ENCODE data around the gene DVL2.
"Not testable (repeated sequence)": the region's sequence is repeated elsewhere in the genome, so short reads cannot be mapped to it uniquely, and the experiment has no call there.

Gene DVL2

GRCh38 chr17:7186241-7186640 is 48.1 kb downstream of the DVL2 start:
- no peak overlapping the region for H3K4me3 ChIP-seq (ENCODE audit: low read depth in 1 of 2, low read length in 2 of 2)
- H3K27ac ChIP-seq (ENCODE audit: low read depth, low read length): no peak overlapping the region
- no peaks in the 10 kb centered on the region for H3K9me3 ChIP-seq (ENCODE audit: control insufficient read depth in 1 of 2, low read length in 2 of 2)
- no peaks in the 10 kb centered on the region for H3K27me3 ChIP-seq (ENCODE audit: control insufficient read depth in 1 of 2, insufficient read depth in 2 of 2, low read length in 2 of 2)
- no peak overlapping the region for H3K9ac ChIP-seq (ENCODE audit: low read depth in 1 of 2, low read length in 2 of 2)
- H3K4me1 ChIP-seq (ENCODE audit: control insufficient read depth in 1 of 2, insufficient read depth in 2 of 2, low read length in 2 of 2): peaks cover 5 to 7% of the 10 kb centered on the region in 2 donors
- H3K36me3 ChIP-seq (ENCODE audit: control insufficient read depth in 1 of 2, insufficient read depth in 2 of 2, low read length in 2 of 2): no peaks in the 10 kb centered on the region

- H3K4me1 ChIP-seq (ENCODE audit: control insufficient read depth in 1 of 2, insufficient read depth in 2 of 2, low read length in 2 of 2): peaks cover 5 to 7% of the 10 kb centered on the region in 2 donors
- H3K36me3 ChIP-seq (ENCODE audit: control insufficient read depth in 1 of 2, insufficient read depth in 2 of 2, low read length in 2 of 2): no peaks in the 10 kb centered on the region
- no peak overlapping the region for H3K4me3 ChIP-seq (ENCODE audit: low read depth in 1 of 2, low read length in 2 of 2)
- H3K9ac ChIP-seq (ENCODE audit: low read depth in 1 of 2, low read length in 2 of 2): no peak overlapping the region
- no peaks in the 10 kb centered on the region for H3K9me3 ChIP-seq (ENCODE audit: control insufficient read depth in 1 of 2, low read length in 2 of 2)
- H3K27me3 ChIP-seq (ENCODE audit: control insufficient read depth in 1 of 2, insufficient read depth in 2 of 2, low read length in 2 of 2): no peaks in the 10 kb centered on the region
- no peak overlapping the region for H3K27ac ChIP-seq (ENCODE audit: low read depth, low read length)
Observed at GRCh38 chr17:7184647-7185046, 49.7 kb downstream of the DVL2 start.

- Histone ChIP-seq H3K36me3 (ENCODE audit: control insufficient read depth in 1 of 2, insufficient read depth in 2 of 2, low read length in 2 of 2) (no peaks in the 10 kb centered on the region), H3K4me3 (ENCODE audit: low read depth in 1 of 2, low read length in 2 of 2) (no peak overlapping the region), H3K4me1 (ENCODE audit: control insufficient read depth in 1 of 2, insufficient read depth in 2 of 2, low read length in 2 of 2) (peaks cover 5 to 7% of the 10 kb centered on the region in 2 donors), H3K27me3 (ENCODE audit: control insufficient read depth in 1 of 2, insufficient read depth in 2 of 2, low read length in 2 of 2) (no peaks in the 10 kb centered on the region), H3K9me3 (ENCODE audit: control insufficient read depth in 1 of 2, low read length in 2 of 2) (no peaks in the 10 kb centered on the region), H3K9ac (ENCODE audit: low read depth in 1 of 2, low read length in 2 of 2) (no peak overlapping the region), H3K27ac (ENCODE audit: low read depth, low read length) (no peak overlapping the region)
Observed at GRCh38 chr17:7184091-7184488, 50.2 kb downstream of the DVL2 start.

- H3K27ac ChIP-seq (ENCODE audit: low read depth, low read length): no peak overlapping the region
- H3K27me3 ChIP-seq (ENCODE audit: control insufficient read depth in 1 of 2, insufficient read depth in 2 of 2, low read length in 2 of 2): no peaks in the 10 kb centered on the region
- H3K9me3 ChIP-seq (ENCODE audit: control insufficient read depth in 1 of 2, low read length in 2 of 2): no peaks in the 10 kb centered on the region
- H3K36me3 ChIP-seq (ENCODE audit: control insufficient read depth in 1 of 2, insufficient read depth in 2 of 2, low read length in 2 of 2): no peaks in the 10 kb centered on the region
- no peak overlapping the region for H3K9ac ChIP-seq (ENCODE audit: low read depth in 1 of 2, low read length in 2 of 2)
- H3K4me1 ChIP-seq (ENCODE audit: control insufficient read depth in 1 of 2, insufficient read depth in 2 of 2, low read length in 2 of 2): peaks cover 5 to 7% of the 10 kb centered on the region in 2 donors
- H3K4me3 ChIP-seq (ENCODE audit: low read depth in 1 of 2, low read length in 2 of 2): no peak overlapping the region
Observed at GRCh38 chr17:7183433-7184090, 50.8 kb downstream of the DVL2 start.

- peaks cover 13 to 18% of the 10 kb centered on the region in 2 donors for H3K4me1 ChIP-seq (ENCODE audit: control insufficient read depth in 1 of 2, insufficient read depth in 2 of 2, low read length in 2 of 2)
- H3K27me3 ChIP-seq (ENCODE audit: control insufficient read depth in 1 of 2, insufficient read depth in 2 of 2, low read length in 2 of 2); H3K9ac ChIP-seq (ENCODE audit: low read depth in 1 of 2, low read length in 2 of 2); H3K9me3 ChIP-seq (ENCODE audit: control insufficient read depth in 1 of 2, low read length in 2 of 2); H3K27ac ChIP-seq (ENCODE audit: low read depth, low read length); H3K4me3 ChIP-seq (ENCODE audit: low read depth in 1 of 2, low read length in 2 of 2); H3K36me3 ChIP-seq (ENCODE audit: control insufficient read depth in 1 of 2, insufficient read depth in 2 of 2, low read length in 2 of 2): not testable (repeated sequence)
Observed at GRCh38 chr17:7182101-7182500, 52.2 kb downstream of the DVL2 start.

GRCh38 chr17:7179317-7180254 is 54.7 kb downstream of the DVL2 start, which contains the start of gene ASGR1:
Gene ASGR1, minus strand, starts transcription at chr17:7179370. Its CDS starts 807 bp downstream, at chr17:7178563.
- Histone ChIP-seq H3K4me1 (ENCODE audit: control insufficient read depth in 1 of 2, insufficient read depth in 2 of 2, low read length in 2 of 2) (peaks cover 16 to 20% of the 10 kb centered on the region in 2 donors), H3K9ac (ENCODE audit: low read depth in 1 of 2, low read length in 2 of 2) (peak within 1 kb of the TSS; percentile 37 to 60), H3K27ac (ENCODE audit: low read depth, low read length) (no peak within 1 kb of the TSS), H3K36me3 (ENCODE audit: control insufficient read depth in 1 of 2, insufficient read depth in 2 of 2, low read length in 2 of 2) (no peaks in the 10 kb centered on the region), H3K27me3 (ENCODE audit: control insufficient read depth in 1 of 2, insufficient read depth in 2 of 2, low read length in 2 of 2) (peaks cover 9 to 26% of the 10 kb centered on the region in 2 donors), H3K4me3 (ENCODE audit: low read depth in 1 of 2, low read length in 2 of 2) (no peak within 1 kb of the TSS), H3K9me3 (ENCODE audit: control insufficient read depth in 1 of 2, low read length in 2 of 2) (no peaks in the 10 kb centered on the region)

GRCh38 chr17:7178973-7179316 is 55.4 kb downstream of the DVL2 start:
- Histone ChIP-seq H3K4me3 (ENCODE audit: low read depth in 1 of 2, low read length in 2 of 2) (no peak overlapping the region), H3K4me1 (ENCODE audit: control insufficient read depth in 1 of 2, insufficient read depth in 2 of 2, low read length in 2 of 2) (peaks cover 18 to 20% of the 10 kb centered on the region in 2 donors), H3K9ac (ENCODE audit: low read depth in 1 of 2, low read length in 2 of 2) (no peak overlapping the region), H3K36me3 (ENCODE audit: control insufficient read depth in 1 of 2, insufficient read depth in 2 of 2, low read length in 2 of 2) (no peaks in the 10 kb centered on the region), H3K9me3 (ENCODE audit: control insufficient read depth in 1 of 2, low read length in 2 of 2) (no peaks in the 10 kb centered on the region), H3K27me3 (ENCODE audit: control insufficient read depth in 1 of 2, insufficient read depth in 2 of 2, low read length in 2 of 2) (peaks cover 9 to 30% of the 10 kb centered on the region in 2 donors), H3K27ac (ENCODE audit: low read depth, low read length) (no peak overlapping the region)

- H3K9ac ChIP-seq (ENCODE audit: low read depth in 1 of 2, low read length in 2 of 2): peak overlapping the region; percentile 37 to 60
- H3K4me1 ChIP-seq (ENCODE audit: control insufficient read depth in 1 of 2, insufficient read depth in 2 of 2, low read length in 2 of 2): peaks cover 15 to 17% of the 10 kb centered on the region in 2 donors
- H3K27ac ChIP-seq (ENCODE audit: low read depth, low read length): no peak overlapping the region
- H3K4me3 ChIP-seq (ENCODE audit: low read depth in 1 of 2, low read length in 2 of 2): peak overlapping the region; percentile 54 to 70
- H3K27me3 ChIP-seq (ENCODE audit: control insufficient read depth in 1 of 2, insufficient read depth in 2 of 2, low read length in 2 of 2): peaks cover 9 to 30% of the 10 kb centered on the region in 2 donors
- no peaks in the 10 kb centered on the region for H3K36me3 ChIP-seq (ENCODE audit: control insufficient read depth in 1 of 2, insufficient read depth in 2 of 2, low read length in 2 of 2)
- H3K9me3 ChIP-seq (ENCODE audit: control insufficient read depth in 1 of 2, low read length in 2 of 2): no peaks in the 10 kb centered on the region
Observed at GRCh38 chr17:7177954-7178477, 56.3 kb downstream of the DVL2 start.

GRCh38 chr17:7177191-7177953 is 56.9 kb downstream of the DVL2 start:
- H3K4me3 ChIP-seq (ENCODE audit: low read depth in 1 of 2, low read length in 2 of 2): peak overlapping the region; percentile 54 to 70
- no peaks in the 10 kb centered on the region for H3K36me3 ChIP-seq (ENCODE audit: control insufficient read depth in 1 of 2, insufficient read depth in 2 of 2, low read length in 2 of 2)
- H3K27me3 ChIP-seq (ENCODE audit: control insufficient read depth in 1 of 2, insufficient read depth in 2 of 2, low read length in 2 of 2): peaks cover 9 to 30% of the 10 kb centered on the region in 2 donors
- H3K27ac ChIP-seq (ENCODE audit: low read depth, low read length): no peak overlapping the region
- H3K4me1 ChIP-seq (ENCODE audit: control insufficient read depth in 1 of 2, insufficient read depth in 2 of 2, low read length in 2 of 2): peaks cover 15 to 17% of the 10 kb centered on the region in 2 donors
- no peaks in the 10 kb centered on the region for H3K9me3 ChIP-seq (ENCODE audit: control insufficient read depth in 1 of 2, low read length in 2 of 2)
- H3K9ac ChIP-seq (ENCODE audit: low read depth in 1 of 2, low read length in 2 of 2): peak overlapping the region; percentile 37 to 60
